GM12878 (cell line): ENCODE data around the gene DIMT1. TPM values are rescaled to one million over a fixed set of nuclear protein-coding genes. Genes with fewer than 3 reads are reported as not detected.

Experiments
- BACH1 ChIP-seq: fragments of 450-650 bp; IDR thresholded peaks from 2 replicates; pipeline ENCODE4 v1.6.1; 2017; ENCODE audit warnings: mild to moderate bottlenecking, borderline replicate concordance
- HDAC6 ChIP-seq: fragments of 200-600 bp; sonication (generic); IDR thresholded peaks from one replicate; pipeline ENCODE4 v1.8.0; 2017; ENCODE audit warnings: antibody characterized with exemption; ENCODE audit not compliant: unreplicated experiment
- NFXL1 ChIP-seq: fragments of 450-650 bp; IDR thresholded peaks from 2 replicates; pipeline ENCODE4 v1.6.1; 2017; ENCODE audit warnings: antibody characterized with exemption, mild to moderate bottlenecking, borderline replicate concordance
- NRF1 ChIP-seq: conservative IDR thresholded peaks from 2 replicates; pipeline ENCODE4 v1.6.1; 2011; ENCODE audit warnings: mild to moderate bottlenecking, low read depth, low read length, improper control_type of control experiment
- RFX5 ChIP-seq: IDR thresholded peaks from 2 replicates; pipeline ENCODE4 v1.6.1; 2011; ENCODE audit warnings: low read depth, low read length, improper control_type of control experiment
- SREBF2 ChIP-seq: IDR thresholded peaks from 2 replicates; pipeline ENCODE4 v1.6.1; 2012; ENCODE audit warnings: mild to moderate bottlenecking, low read length
- polyA plus RNA-seq, 11 experiments: library from polyadenylated mRNA; depleted of rRNA in 4 of 11; unstranded in 6 of 11; stranded (reverse) in 5 of 11; fragments of >200 nt; fragmentation: Nextera tagmentation in 4 of 11; fragmentation: Illumina TruSeq in 1 of 11; extraction: Ambion mirVana in 4 of 11; extraction: Trizol in 1 of 11; gene quantifications; 1 replicate in 1 of 11; 2 replicates in 10 of 11; pipeline versions ENCODE4 v1.2.1 to v1.2.3, GENCODE V29; 2011 to 2016; ENCODE audit warnings: inconsistent platforms in 2 of 11, missing spikeins in 2 of 11, low read depth in 1 of 11
- total RNA-seq, 4 experiments: library from RNA; depleted of rRNA in 3 of 4; stranded (reverse); fragments of >200 nt in 3 of 4; fragmentation: Illumina TruSeq in 1 of 4; extraction: Trizol in 1 of 4; gene quantifications; 2 replicates each; pipeline versions ENCODE4 v1.2.1 to v1.2.3, GENCODE V29; 2013 to 2021
- TF ChIP-seq, protein P1 (sequence below): fragments of 450-650 bp; formaldehyde crosslinking; IDR thresholded peaks from 2 replicates; pipeline ENCODE4 v1.5.0; 2022; ENCODE audit warnings: mild to moderate bottlenecking, missing genetic modification characterization
- TF ChIP-seq, protein P2 (sequence below): fragments of 450-650 bp; IDR thresholded peaks from 2 replicates; pipeline ENCODE4 v1.6.1; 2016; ENCODE audit warnings: mild to moderate bottlenecking, moderate library complexity, borderline replicate concordance

Gene DIMT1
- total and polyA plus RNA-seq, 10 of the 15 experiments (the other 5 are each of a cell fraction or from before 2014, with no cell fraction given): 19.0 to 66.2 (median 31.6) TPM

DNA sequence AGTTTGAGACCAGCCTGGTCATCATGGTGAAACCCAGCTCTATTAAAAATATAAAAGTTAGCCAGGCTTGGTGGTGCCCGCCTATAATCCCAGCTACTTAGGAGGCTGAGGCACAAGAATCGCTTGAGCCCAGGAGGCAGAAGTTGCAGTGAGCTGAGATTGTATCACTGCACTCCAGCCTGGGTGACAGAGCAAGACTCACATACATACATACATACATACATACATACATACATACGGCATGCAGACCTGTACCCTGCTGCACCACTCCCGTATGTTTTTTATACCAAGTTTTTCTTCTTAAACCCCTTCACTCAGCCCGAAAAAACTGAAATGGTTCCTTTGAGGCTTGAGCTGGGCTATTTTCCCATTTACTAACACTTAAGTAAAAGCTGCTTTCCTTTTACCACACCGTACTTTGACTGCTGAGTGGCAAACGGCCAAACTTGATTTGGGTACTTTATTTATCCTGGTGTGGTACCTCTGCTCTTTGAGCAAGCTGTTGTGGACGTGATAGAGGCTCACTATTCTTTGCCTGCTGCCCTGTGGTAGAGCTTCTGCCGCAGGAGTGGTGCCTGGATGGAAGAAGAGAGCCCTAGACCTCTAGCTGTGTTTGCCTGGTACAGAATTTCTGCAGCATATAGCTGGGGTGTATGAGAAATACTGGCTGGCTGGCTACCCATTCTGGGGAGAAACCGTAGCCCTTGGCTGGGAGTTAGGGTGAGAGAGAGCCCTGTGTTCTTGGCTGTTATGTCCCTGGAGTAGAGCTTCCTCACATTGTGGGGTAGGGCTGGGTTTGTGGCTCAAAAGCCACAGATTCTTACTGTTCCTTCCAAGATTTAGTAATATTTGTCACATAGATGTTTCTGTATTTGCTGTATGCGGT is 28.3 kb upstream of the DIMT1 start (continued):
- TF ChIP-seq, protein P1, sequence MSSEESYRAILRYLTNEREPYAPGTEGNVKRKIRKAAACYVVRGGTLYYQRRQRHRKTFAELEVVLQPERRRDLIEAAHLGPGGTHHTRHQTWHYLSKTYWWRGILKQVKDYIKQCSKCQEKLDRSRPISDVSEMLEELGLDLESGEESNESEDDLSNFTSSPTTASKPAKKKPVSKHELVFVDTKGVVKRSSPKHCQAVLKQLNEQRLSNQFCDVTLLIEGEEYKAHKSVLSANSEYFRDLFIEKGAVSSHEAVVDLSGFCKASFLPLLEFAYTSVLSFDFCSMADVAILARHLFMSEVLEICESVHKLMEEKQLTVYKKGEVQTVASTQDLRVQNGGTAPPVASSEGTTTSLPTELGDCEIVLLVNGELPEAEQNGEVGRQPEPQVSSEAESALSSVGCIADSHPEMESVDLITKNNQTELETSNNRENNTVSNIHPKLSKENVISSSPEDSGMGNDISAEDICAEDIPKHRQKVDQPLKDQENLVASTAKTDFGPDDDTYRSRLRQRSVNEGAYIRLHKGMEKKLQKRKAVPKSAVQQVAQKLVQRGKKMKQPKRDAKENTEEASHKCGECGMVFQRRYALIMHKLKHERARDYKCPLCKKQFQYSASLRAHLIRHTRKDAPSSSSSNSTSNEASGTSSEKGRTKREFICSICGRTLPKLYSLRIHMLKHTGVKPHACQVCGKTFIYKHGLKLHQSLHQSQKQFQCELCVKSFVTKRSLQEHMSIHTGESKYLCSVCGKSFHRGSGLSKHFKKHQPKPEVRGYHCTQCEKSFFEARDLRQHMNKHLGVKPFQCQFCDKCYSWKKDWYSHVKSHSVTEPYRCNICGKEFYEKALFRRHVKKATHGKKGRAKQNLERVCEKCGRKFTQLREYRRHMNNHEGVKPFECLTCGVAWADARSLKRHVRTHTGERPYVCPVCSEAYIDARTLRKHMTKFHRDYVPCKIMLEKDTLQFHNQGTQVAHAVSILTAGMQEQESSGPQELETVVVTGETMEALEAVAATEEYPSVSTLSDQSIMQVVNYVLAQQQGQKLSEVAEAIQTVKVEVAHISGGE (CRISPR knock-in tag): no peak
- TF ChIP-seq NRF1: no peak
- TF ChIP-seq, protein P2, sequence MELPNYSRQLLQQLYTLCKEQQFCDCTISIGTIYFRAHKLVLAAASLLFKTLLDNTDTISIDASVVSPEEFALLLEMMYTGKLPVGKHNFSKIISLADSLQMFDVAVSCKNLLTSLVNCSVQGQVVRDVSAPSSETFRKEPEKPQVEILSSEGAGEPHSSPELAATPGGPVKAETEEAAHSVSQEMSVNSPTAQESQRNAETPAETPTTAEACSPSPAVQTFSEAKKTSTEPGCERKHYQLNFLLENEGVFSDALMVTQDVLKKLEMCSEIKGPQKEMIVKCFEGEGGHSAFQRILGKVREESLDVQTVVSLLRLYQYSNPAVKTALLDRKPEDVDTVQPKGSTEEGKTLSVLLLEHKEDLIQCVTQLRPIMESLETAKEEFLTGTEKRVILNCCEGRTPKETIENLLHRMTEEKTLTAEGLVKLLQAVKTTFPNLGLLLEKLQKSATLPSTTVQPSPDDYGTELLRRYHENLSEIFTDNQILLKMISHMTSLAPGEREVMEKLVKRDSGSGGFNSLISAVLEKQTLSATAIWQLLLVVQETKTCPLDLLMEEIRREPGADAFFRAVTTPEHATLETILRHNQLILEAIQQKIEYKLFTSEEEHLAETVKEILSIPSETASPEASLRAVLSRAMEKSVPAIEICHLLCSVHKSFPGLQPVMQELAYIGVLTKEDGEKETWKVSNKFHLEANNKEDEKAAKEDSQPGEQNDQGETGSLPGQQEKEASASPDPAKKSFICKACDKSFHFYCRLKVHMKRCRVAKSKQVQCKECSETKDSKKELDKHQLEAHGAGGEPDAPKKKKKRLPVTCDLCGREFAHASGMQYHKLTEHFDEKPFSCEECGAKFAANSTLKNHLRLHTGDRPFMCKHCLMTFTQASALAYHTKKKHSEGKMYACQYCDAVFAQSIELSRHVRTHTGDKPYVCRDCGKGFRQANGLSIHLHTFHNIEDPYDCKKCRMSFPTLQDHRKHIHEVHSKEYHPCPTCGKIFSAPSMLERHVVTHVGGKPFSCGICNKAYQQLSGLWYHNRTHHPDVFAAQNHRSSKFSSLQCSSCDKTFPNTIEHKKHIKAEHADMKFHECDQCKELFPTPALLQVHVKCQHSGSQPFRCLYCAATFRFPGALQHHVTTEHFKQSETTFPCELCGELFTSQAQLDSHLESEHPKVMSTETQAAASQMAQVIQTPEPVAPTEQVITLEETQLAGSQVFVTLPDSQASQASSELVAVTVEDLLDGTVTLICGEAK: no peak
- no peak for TF ChIP-seq BACH1
- TF ChIP-seq NFXL1: no peak
- no peak for TF ChIP-seq SREBF2
- no peak for TF ChIP-seq HDAC6
- TF ChIP-seq RFX5: no peak
